NCI-H1105 (cell line): Measurements from ENCODE around the gene VASH1.
"Not testable (repeated sequence)": the region's sequence is repeated elsewhere in the genome, so short reads cannot be mapped to it uniquely, and the experiment has no call there.

Experiments used
- DNase-seq: peaks from one replicate; lab custom pipeline; 2025; lab: John Stamatoyannopoulos, UW

The VASH1 gene

DNA sequence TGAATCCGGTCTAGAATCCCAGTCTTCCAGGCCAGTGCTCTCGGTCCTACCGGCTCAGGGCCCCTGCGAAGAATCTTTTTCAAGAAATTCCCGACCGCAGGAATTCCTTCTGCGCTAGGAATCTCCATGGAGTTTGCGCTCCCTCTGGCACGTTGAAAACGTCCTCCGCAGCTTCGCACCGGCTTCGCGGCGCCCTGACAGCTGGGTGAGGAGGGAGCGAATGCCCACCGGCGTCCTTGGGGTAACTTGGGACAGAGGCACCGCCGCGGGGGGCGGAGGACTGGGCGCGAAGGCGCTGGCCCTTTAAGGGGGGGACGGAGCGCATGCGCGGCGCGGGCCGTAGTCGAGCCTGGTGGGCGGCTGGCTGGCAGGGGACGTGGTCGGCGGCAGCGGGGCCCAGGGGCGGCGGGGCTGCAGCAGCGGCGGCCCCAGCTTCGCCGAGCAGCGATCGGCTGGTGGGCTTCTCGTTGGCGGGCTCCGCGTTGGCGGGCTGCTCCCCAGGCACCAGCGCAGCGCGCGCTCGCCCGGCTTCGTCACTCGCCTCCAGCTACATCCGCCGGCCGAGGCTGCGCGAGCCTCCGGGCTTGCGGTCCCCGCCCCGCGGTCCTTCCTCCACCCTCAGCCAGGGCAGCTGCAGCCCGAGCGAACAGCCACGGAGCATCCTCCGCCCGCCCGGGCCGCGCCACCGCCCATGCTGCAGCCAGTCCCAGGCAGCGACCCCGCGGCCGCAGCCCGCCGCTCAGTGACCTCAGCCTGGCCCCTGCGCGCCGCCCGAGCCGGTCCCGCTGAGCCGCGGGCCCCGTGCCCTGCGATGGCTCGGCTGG is at the start of gene VASH1:
Gene VASH1 (plus strand): TSS at position 333 of the 824 bp plus-strand sequence. CDS start 1,354 bp downstream, outside the sequence.
- peak; percentile 66 for DNase-seq

DNA sequence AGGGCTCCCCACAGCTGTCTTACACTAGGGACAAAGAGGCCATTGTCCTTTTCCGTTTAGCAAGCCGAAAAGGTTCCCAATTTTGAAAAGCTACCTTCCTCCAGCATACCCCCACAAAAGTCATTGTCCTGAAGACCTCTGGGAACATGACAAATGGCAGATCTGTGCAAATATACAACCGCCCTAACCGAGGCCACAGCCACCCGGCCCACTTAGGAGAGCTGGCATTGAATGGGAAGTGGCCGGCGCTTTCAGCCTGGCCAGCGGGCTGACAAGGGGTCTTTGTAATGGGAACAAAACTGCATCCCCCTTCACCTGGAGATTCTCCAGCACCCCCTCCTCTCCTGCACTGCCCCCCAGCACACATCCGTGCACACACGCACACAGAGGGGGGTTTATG is 48.1 kb upstream of the VASH1 start:
- DNase-seq = no peak

DNA sequence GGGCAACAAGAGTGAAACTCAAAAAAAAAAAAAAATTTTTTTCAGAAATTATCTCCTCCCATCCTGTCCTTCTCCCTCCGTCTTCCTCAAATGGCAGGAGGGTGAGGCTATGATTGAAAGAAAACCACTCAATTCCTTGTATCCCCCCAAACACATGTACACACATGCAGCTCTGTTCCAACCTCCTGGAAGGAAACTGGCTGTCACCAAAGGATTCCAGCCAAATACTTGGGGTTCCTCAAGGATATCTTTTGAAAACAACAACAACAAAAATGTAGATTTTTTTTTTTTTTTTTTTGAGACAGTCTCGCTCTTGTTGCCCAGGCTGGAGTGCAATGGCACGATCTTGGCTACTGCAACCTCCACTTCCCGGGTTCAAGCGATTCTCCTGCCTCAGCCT is 46.8 kb upstream of the VASH1 start:
- DNase-seq = no peak

DNA sequence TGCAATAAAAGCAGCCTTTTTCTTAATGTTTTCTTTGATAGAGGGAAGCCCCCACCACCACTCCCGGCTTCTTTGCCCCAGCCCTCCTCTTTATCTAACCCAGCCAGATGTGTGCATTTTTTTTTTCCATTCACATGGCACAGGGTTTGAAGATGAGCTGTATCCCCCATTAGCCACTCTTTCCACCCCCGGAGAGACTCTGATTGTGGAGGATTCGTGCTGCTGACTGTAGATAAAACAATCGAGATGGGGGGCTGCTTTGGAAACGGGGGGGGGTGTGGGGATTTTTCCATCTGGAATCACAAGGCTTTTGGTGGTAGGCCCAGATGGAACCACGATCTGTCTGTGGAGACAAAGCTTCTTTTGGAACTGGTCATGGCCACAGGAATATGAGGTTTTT is 46.2 kb upstream of the VASH1 start:
- no peak for DNase-seq

DNA sequence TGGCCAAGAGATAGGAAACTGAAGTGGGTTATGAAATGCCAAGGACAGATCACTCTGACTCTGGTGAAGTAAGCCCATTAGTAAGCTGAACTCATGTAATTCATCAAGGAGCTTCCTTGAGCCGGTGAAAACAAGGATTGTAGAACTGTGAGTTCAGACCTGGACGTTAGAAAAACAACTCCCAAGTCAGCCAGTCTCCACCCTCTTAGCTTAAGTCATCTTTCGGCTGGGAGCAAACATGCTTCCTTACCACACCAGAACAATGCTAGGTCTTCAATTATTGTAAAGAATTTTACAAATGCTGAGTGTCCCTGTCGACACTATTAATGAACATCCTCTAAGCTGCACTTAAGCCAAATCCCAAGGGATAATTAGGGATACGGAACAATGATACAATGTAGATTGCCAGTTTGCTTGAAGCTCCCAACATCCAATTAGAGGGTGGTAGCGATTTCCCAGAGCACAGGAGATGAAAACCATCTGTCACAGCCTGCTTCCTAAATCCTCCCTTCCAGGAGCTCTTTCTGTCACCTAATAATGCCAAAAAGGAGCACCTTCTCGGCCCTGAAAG is 45.7 kb upstream of the VASH1 start:
- peak; percentile 23 for DNase-seq

DNA sequence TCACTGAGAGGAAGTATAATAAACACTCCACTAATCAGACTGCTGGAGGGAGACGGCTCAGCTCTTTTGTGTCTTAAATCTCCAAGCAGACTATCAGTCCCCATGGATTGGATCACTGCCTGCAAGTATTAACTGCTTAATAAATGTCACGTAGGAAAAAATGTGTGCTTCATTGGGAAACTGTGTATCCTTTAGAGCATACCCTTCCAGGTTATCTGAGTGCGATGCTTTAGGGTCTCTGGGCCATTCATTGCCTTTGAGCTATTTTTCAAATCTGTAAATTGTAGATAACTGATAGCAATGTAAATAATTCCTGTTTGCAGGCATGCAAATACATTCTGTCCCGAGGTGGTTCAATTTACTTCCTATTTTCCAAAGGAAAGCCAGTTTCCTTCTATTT is 45.0 kb upstream of the VASH1 start:
- no peak for DNase-seq

DNA sequence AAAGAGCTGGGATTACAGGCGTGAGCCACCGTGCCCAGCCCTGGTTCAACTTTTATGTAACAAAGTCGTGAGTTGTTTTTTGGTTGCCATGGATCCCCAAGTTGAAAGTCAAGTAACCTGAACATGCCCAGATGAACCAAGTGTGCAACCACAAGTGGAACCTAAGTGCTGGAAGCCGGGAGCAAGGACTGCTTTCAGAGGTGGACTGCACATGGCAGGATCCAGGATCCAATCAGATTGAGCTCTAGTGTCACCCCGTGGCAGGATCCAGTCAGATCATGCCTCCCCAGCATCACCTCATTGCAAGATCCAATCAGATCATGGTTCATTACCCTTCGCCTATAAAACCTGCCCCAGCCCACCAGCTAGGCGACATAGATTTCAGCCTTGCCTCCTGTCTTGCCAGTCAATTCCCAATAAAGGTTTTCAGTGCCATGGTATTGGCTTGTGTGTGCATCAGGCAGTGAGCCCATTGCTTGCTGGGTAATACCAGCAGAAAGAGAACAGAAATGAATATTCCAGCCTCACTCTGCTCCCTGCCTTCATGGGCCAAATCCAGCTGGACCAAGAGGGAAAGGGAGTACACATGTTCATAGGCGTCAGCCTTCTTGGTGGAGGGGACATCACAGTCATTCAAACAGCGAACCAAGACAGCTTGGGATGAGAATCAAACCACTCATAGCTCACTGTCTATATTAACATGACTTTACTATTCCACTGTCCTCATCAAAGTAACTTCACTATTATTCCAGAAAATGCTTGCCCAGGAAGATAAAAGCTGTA is 43.6 kb upstream of the VASH1 start:
- no peak for DNase-seq

DNA sequence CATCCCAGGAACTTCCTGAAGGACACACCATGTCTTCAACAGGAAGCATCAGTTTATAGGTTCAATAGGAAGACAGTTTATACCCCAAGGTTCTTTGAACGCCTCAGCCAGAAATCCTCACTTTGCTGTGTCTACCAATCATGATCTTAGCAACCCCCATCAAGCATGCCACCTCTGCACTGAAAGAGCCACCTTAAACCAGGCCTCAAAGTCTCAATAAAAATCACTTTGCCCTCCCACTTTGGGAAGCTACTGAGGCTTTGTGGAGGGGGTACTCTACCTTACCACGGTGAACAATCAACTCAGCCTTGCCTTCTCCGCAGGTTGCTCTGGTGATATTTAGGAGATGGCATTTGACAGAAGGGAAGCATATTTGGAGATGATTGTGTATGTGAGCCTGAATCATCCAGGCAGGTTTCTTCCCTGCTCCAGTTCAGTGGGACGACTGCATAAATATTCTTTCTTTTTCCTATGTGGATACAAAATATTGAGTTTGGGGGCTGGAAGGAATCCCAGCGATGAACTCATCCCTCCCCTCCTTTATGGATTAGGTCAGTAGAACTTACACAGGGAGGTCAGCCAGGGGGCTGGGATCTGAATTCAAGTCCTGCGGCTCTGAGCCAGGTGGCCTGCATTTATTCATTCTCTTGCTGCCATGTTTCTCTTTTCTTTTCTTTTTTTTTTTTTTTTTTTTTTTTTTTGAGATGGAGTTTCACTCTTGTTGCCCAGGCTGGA is 42.8 kb upstream of the VASH1 start:
- no peak for DNase-seq

DNA sequence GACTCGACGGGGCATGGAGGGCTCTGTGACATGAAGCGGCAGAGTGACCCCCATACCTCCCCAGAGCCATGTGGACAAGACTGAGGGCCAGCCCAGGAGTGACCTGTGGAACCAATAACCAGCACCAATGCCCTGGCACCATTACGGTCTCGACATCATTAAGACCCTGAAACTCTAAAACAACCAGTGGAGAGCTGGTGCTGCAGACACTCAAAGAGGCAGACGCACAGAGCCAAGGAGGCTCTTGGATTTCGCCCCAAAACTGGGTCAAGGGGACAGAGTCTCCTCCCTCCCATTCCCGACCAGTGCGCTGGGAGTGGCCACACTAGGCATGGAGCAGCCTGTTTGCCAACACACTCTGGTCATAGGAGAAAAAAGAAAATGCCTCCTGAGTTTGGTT is 41.6 kb upstream of the VASH1 start:
- DNase-seq = no peak

DNA sequence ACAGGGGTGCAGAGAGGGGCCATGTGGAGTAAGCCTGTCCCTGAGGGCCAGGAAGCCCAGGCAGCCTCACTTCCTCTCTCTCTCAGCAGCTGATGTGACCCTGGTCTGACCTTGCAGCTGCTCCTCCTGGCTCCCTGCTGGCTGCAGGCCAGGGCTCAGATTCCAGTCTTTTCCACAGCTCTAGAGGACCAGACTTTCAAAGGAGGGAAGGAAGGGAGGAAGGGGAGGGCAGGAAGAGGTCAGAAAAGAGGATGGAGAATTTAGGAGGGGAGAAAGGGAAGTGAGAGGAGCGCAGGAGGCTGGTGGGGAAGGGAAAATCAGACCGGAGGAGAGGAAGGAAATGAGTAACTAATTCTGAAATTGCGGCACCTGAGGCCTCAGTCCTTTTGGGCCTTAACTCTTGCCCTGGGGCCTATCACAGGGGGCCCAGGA is 40.9 kb upstream of the VASH1 start:
- DNase-seq = peak; percentile 37

DNA sequence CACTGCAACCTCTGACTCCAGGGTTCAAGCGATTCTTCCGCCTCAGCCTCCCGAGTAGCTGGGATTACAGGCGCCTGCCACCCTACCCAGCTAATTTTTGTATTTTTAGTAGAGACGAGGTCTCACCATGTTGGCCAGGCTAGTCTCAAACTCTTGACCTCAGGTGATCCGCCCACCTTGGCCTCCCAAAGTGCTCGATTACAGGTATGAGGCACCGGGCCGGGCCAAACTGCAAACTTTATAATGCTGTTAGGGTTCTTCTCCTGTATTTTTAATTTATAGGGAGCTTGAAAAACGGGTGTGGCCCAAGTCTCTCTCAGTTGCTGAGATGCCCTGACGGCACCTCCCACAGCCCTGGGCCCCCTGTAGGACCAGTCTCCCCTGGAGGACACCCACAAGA is 39.8 kb upstream of the VASH1 start:
- DNase-seq = not testable (repeated sequence)

DNA sequence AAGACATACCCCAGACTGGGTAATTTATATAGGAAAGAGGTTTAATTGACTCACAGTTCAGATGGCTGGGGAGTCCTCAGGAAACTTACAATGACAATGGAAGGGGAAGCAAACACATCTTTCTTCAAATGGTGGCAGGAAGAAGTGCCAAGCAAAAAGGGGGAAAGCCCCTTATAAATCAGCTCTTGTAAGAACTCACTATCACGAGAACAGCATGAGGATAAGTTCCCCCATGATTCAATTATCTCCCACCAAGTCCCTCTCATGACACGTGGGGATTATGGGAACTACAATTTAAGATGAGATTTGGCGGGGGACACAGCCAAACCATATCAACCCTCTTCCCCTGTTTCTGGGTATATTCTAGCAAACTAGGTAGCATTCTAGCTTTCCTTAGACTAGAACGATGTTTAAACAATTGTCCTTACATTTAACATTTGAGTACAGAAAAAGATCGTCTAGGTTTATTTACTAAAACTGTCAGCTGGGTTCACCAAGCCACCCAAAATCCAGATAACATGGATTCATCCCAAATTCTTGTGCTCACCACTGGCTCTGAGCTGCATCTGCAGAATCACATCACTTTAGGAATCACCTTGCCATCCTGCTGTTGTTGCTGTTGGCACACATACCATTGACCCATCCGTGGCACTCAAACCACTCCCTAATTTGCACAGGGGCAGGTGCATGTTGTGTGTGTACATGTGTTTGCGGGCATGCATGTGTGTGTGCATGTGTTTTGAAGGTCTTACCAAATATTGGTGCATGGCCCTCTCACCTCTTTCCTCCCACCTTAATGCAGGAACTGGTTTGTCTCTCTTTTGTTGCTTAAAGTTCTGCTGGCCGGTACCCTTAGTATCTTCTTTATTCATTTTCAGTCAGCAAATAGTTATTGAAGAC is 36.4 kb upstream of the VASH1 start:
- DNase-seq = no peak

DNA sequence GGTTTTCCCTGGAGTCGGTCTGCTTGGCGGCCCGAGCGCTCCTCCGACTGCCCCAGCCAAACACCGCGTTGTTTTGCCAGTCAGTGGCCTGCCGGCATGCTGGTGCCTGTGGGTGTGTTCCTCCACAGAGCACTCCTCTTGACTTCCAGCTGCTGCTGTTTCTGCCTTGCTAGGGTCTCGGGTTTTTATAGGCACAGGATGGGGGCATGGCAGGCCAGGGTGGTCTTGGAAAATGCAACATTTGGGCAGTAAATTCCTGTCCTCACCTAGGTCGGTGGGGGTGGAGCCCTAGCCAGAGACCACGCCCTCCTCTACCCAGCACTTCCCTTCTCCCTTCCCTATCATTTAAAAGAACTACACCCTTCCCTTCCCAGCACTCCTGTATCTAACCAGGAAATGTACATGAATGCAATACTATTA is 34.7 kb upstream of the VASH1 start:
- DNase-seq = no peak

DNA sequence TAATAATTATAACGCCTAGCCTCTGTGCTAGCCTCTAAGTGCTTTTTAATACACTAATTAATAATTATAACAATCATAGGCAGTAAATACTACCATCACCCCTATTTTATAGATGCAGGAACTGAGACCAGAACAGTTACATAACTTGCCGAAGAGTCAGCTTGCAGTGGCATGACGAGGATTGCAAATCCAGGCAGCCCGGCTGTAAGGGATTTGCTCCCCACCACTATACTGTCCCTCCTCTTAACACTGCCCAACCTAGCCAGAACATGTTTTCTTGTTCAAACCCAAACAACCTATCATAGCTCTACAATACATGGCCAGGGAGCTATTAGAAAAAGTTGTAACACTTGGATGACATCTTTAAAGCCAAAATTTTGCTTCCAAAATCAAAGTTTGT is 33.9 kb upstream of the VASH1 start:
- DNase-seq = no peak

DNA sequence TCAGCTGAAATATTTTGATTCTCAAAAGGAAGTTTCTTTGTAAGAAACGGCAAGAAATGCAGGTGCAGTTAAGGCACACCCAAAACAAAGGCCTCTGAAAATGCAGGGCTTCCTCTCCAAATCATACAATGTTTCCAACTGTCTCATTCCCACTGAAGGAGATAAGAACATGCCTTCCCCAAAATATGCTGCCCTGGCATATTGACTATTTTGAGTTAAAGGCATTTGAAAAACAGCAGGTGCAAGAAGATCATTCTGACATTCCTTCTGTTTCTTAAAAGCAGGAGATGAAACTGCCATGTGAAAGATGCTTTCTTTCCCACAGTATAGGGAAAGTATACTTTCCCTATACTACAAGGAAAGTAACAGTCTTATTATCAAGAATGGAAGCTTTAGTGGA is 33.4 kb upstream of the VASH1 start:
- DNase-seq = no peak

DNA sequence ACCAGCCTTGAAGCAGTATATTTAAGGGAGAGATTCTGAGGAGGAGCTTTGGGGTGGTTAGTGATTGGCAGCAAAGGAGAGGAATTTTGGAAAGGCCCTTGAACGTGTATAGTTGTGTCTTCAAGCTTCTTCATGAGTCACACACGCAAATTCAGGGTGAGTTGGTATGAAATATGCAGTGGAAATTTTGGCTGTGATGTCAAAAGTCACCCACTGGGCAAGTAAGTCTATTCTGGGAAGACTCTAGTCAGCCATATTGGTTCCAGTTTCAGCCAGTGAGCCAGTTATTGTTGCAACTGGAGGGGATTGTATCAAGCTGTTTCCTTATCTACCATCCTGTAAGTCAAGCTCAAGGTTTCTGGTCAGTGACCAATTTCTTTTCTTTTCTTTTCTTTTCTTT is 32.0 kb upstream of the VASH1 start:
- no peak for DNase-seq

DNA sequence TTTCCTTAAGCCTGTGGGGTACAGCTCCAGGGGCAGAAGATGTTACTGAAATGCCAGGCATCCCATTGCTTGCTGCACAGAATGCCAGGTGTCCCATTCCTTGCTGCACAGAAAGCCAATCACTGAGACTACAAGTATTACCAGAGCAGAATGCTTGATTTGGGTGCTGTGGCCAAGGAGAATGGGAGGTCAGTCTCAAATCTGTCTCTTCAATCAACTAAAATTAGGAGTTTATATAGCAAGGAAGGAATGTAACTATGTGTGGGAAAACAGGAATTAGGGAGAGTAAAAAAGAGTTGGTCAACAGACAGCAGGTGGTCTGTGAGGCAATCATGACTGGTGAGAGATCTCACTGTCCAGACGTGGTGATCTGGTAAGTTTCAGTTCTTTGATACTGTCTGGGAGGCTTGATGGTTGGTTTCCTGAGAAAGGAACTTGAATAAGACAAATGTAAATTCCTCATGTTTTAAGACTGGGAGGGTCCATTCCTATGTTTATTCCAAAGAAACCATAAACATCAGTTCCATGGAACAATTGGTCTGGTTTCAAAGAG is 31.2 kb upstream of the VASH1 start:
- DNase-seq = no peak

DNA sequence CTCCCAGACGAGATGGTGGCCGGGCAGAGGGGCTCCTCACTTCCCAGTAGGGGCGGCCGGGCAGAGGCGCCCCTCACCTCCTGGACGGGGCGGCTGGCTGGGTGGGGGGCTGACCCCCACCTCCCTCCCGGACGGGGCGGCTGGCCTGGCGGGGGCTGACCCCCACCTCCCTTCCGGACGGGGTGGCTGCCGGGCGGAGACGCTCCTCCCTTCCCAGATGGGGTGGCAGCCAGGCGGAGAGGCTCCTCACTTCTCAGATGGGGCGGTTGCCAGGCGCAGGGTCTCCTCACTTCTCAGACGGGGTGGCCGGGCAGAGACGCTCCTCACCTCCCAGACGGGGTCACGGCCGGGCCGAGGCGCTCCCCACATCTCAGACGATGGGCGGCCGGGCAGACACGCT is 26.8 kb upstream of the VASH1 start:
- DNase-seq = not testable (repeated sequence)

DNA sequence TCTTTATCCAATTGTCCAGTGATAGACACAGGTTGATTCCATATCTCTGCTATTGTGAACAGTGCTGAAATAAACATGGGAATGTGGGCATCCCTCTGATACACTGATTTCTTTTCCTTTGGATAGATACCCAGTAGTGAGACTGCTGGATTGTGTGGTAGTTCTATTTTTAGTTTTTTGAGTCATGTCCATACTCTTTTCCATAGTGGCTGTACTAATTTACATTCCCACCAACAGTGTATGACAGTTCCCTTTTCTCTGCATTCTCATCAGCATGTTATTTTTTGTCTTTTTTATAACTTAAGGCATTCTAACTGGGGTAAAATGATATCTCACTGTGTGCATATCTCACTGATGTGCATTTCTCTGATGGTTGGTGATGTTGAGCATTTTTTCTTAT is 24.8 kb upstream of the VASH1 start:
- no peak for DNase-seq

DNA sequence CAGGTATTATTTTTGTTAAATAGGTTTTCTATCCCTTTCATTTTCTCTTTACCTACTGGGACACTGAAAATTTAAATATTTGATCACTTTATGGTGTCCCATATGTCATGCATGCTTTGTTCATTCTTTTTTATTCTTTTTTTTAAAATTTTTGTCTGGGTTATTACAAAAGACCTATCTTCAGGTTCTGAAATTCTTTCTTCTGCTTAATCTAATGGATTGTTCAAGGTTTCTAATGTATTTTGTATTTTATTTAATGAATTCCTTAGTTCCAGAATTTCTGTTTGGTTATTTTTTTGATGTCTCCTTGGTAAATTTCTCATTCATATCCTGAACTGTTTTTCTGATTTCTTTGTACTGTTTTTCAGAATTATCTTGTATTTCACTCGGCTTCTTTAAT is 20.2 kb upstream of the VASH1 start:
- DNase-seq = no peak

DNA sequence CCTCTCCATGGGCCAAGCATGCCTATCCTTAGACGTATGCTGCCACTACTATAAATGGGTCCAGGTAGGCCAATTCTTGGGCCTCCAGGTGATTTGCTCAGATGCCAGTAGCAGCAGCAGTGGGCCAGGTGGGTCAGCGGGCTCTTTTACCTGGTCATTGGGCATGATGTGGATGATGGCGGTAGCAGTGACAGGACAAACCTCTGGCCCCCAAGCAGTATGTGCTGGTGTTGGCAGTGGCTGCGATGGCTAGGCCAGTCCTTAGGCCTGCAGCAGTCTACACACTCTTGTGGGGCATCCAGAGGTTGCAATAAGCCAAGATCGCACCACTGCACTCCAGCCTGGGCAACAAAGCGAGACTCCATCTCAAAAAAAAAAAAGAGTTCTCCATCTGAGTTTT is 19.1 kb upstream of the VASH1 start:
- no peak for DNase-seq
